Fibroblast of lung (primary cell): ENCODE results near the gene SEC61A2. TPM values are rescaled to one million over a fixed set of nuclear protein-coding genes. Genes with fewer than 3 reads are reported as not detected.

Experiments used
- DNase-seq, 2 donors: peaks; one replicate each; pipeline versions ENCODE4 v3.0.0 to v3.0.0-alpha.2; 2010; ENCODE audit warnings: low read depth in 2 of 2
- H2AFZ ChIP-seq: 2 replicates; pipeline ENCODE4 v1.5.1; 2012; ENCODE audit warnings: low read length, control low read depth, inconsistent platforms
- H3K27ac ChIP-seq: 2 replicates; pipeline ENCODE4 v1.5.1; 2011; ENCODE audit warnings: low read length, control low read depth; ENCODE audit not compliant: insufficient read depth
- H3K27me3 ChIP-seq: 2 replicates; pipeline ENCODE4 v1.5.1; 2011; ENCODE audit warnings: mild to moderate bottlenecking, low read length; ENCODE audit not compliant: control insufficient read depth, insufficient read depth
- H3K36me3 ChIP-seq: 2 replicates; pipeline ENCODE4 v1.5.1; 2011; ENCODE audit warnings: low read length; ENCODE audit not compliant: control insufficient read depth, insufficient read depth
- H3K4me1 ChIP-seq: 2 replicates; pipeline ENCODE4 v1.5.1; 2011; ENCODE audit warnings: low read length; ENCODE audit not compliant: control insufficient read depth, insufficient read depth; ENCODE audit errors: extremely low read depth
- H3K4me2 ChIP-seq: 2 replicates; pipeline ENCODE4 v1.5.1; 2011; ENCODE audit warnings: low read length, control low read depth; ENCODE audit not compliant: insufficient read depth; ENCODE audit errors: extremely low read depth
- H3K4me3 ChIP-seq, 4 experiments: fragments of 200-600 bp in 1 of 4; sonication (generic) in 1 of 4; replicated peaks in 1 of 4; 2 replicates each; pipeline ENCODE4 v1.5.1; 2011 to 2016; ENCODE audit warnings: low read length in 4 of 4, low read depth in 3 of 4, mild to moderate bottlenecking in 3 of 4, control low read depth in 2 of 4, inconsistent platforms in 1 of 4, mixed read lengths in 1 of 4; ENCODE audit not compliant: insufficient read depth in 1 of 4; ENCODE audit errors: control extremely low read depth in 1 of 4
- H3K79me2 ChIP-seq: 2 replicates; pipeline ENCODE4 v1.5.1; 2012; ENCODE audit warnings: mild to moderate bottlenecking, low read length, inconsistent platforms; ENCODE audit not compliant: control insufficient read depth, insufficient read depth
- H3K9ac ChIP-seq: 2 replicates; pipeline ENCODE4 v1.5.1; 2011; ENCODE audit warnings: mild to moderate bottlenecking, low read length, control low read depth; ENCODE audit not compliant: insufficient read depth
- H3K9me3 ChIP-seq: 2 replicates; pipeline ENCODE4 v1.5.1; 2012; ENCODE audit warnings: low read depth, low read length; ENCODE audit not compliant: control insufficient read depth, insufficient read depth
- H4K20me1 ChIP-seq: 2 replicates; pipeline ENCODE4 v1.5.1; 2011; ENCODE audit warnings: low read length; ENCODE audit not compliant: control insufficient read depth, insufficient read depth; ENCODE audit errors: extremely low read depth
- EZH2 ChIP-seq: IDR thresholded peaks from 2 replicates; pipeline ENCODE4 v1.5.1; 2012; ENCODE audit warnings: low read length, control low read depth, mild to moderate bottlenecking; ENCODE audit errors: missing control alignments
- polyA plus RNA-seq, 2 donors: library from polyadenylated mRNA; depleted of rRNA in 1 of 2; stranded (reverse) in 1 of 2; unstranded in 1 of 2; fragments of >200 nt; gene quantifications; 2 replicates each; pipeline ENCODE4 v1.2.1, GENCODE V29; 2011 to 2012; ENCODE audit warnings: missing spikeins in 1 of 2
- total RNA-seq: library from RNA; depleted of rRNA; stranded (reverse); fragments of >200 nt; gene quantifications from 2 replicates; pipeline ENCODE4 v1.2.1, GENCODE V29; 2014
- TF ChIP-seq, protein P1 (sequence below), 2 donors: IDR thresholded peaks in 1 of 2; conservative IDR thresholded peaks in 1 of 2; 1 replicate in 1 of 2; 2 replicates in 1 of 2; pipeline ENCODE4 v1.5.1; 2011 to 2012; ENCODE audit warnings: low read length in 2 of 2, control low read depth in 1 of 2, inconsistent platforms in 1 of 2, low read depth in 1 of 2, mild to moderate bottlenecking in 1 of 2

The SEC61A2 gene
- total and polyA plus RNA-seq, 2 donors (not counting 1 experiment from before 2014, with no cell fraction given), result 9.2 to 12.8 TPM

DNA sequence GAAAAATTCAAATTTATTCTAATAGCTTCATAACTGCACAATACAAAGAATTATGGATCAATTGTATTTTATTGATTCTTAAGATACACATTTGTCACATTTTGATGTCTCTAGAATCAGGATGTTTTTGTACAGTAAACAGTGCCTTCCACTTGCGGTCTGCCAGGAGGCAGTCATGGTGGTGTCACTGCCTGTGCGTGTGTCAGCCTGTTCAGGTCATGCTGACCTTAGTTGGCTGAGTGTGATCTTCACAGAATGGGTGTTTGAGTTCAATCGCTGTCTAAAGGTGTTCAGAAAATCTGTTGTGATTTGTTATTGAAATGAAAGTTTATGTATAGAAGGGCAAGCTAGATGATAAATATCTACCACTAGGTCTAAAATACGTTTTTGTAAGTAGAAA lies 20.7 kb downstream of the SEC61A2 start:
- H3K27me3 ChIP-seq, result no peaks in the 10 kb centered on the region
- no peaks in the 10 kb centered on the region for H3K4me1 ChIP-seq
- H3K9me3 ChIP-seq, result no peaks in the 10 kb centered on the region
- H3K36me3 ChIP-seq, result no peaks in the 10 kb centered on the region
- no peak overlapping the region for H3K4me2 ChIP-seq
- H3K4me3 ChIP-seq, result no peak overlapping the region
- no peaks in the 10 kb centered on the region for H3K79me2 ChIP-seq
- H3K9ac ChIP-seq, result no peak overlapping the region
- DNase-seq, result no peak
- H3K27ac ChIP-seq, result no peak overlapping the region
- TF ChIP-seq, protein P1, sequence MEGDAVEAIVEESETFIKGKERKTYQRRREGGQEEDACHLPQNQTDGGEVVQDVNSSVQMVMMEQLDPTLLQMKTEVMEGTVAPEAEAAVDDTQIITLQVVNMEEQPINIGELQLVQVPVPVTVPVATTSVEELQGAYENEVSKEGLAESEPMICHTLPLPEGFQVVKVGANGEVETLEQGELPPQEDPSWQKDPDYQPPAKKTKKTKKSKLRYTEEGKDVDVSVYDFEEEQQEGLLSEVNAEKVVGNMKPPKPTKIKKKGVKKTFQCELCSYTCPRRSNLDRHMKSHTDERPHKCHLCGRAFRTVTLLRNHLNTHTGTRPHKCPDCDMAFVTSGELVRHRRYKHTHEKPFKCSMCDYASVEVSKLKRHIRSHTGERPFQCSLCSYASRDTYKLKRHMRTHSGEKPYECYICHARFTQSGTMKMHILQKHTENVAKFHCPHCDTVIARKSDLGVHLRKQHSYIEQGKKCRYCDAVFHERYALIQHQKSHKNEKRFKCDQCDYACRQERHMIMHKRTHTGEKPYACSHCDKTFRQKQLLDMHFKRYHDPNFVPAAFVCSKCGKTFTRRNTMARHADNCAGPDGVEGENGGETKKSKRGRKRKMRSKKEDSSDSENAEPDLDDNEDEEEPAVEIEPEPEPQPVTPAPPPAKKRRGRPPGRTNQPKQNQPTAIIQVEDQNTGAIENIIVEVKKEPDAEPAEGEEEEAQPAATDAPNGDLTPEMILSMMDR (conservative IDR thresholded peaks at IDR 0.05 in 1 of 2, IDR thresholded peaks at IDR 0.05 in 1 of 2; ENCODE audit: low read depth in 1 of 2, low read length in 2 of 2), result no peak
- no peak for TF ChIP-seq EZH2
- H2AFZ ChIP-seq, result no peak overlapping the region
- no peaks in the 10 kb centered on the region for H4K20me1 ChIP-seq

DNA sequence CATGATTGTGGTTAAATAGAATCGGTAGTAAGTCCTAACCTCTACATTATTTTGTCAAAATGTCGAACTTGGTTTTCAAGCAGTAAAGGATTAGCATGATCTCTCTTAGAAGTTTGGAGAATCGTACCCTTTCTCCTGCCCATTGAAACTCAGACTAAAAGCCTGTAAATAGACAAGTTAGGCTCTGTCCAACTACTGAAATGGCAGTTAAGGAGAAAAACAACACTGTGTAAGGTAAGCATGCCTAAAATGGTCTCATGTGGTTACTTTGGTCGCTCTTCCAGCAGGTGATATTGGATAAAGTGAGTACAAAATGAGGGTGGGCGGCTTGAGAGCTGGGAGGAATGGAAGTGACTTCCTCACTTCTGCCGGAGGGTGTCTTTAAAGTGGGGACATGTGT lies 25.0 kb downstream of the SEC61A2 start:
- H3K27me3 ChIP-seq, result no peaks in the 10 kb centered on the region
- H3K4me2 ChIP-seq, result no peak overlapping the region
- no peaks in the 10 kb centered on the region for H4K20me1 ChIP-seq
- no peak overlapping the region for H3K4me3 ChIP-seq
- H3K79me2 ChIP-seq, result no peaks in the 10 kb centered on the region
- no peak overlapping the region for H2AFZ ChIP-seq
- no peaks in the 10 kb centered on the region for H3K36me3 ChIP-seq
- DNase-seq, result no peak
- H3K27ac ChIP-seq, result no peak overlapping the region
- H3K9me3 ChIP-seq, result no peaks in the 10 kb centered on the region
- no peak for TF ChIP-seq EZH2
- TF ChIP-seq, protein P1 (conservative IDR thresholded peaks at IDR 0.05 in 1 of 2, IDR thresholded peaks at IDR 0.05 in 1 of 2; ENCODE audit: low read depth in 1 of 2, low read length in 2 of 2), result no peak
- H3K4me1 ChIP-seq, result no peaks in the 10 kb centered on the region
- no peak overlapping the region for H3K9ac ChIP-seq

DNA sequence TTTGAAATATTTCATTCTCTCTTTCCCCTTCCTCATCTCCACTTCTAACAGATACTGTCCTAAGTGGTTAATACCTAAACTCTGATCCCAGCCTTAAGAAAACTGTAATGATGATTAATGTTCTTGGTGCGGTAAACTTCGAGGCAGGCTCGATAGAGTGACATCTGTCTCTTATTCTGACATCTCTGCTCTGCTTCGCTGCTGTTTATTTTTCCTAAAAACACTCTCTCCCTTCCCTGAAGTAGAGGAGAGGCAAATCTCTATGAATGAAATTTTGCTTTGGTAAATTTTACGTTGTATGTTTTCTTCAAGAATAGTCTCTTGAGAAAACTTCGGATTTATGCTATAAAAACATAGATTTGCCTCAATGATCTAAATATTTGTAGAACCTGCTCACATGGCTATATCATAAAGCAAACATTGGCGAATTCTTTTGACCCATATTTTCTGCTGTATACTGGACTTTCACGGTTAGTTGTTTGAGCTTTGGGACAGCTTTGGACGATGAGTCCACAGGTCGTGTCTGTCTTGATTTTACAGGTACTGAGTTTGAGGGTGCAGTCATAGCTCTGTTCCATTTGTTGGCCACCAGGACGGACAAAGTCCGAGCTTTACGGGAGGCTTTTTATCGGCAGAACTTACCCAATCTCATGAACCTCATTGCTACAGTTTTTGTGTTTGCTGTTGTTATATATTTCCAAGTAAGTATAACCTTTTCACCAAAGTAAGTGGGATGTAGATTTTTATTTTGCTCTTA lies 27.1 kb downstream of the SEC61A2 start:
- no peak overlapping the region for H3K4me3 ChIP-seq
- peaks cover 2% of the 10 kb centered on the region for H3K36me3 ChIP-seq
- DNase-seq, result no peak
- no peak overlapping the region for H3K9ac ChIP-seq
- H3K79me2 ChIP-seq, result no peaks in the 10 kb centered on the region
- no peaks in the 10 kb centered on the region for H3K27me3 ChIP-seq
- no peaks in the 10 kb centered on the region for H3K4me1 ChIP-seq
- H3K4me2 ChIP-seq, result no peak overlapping the region
- TF ChIP-seq, protein P1 (conservative IDR thresholded peaks at IDR 0.05 in 1 of 2, IDR thresholded peaks at IDR 0.05 in 1 of 2; ENCODE audit: low read depth in 1 of 2, low read length in 2 of 2), result no peak
- no peak for TF ChIP-seq EZH2
- H4K20me1 ChIP-seq, result no peaks in the 10 kb centered on the region
- H3K27ac ChIP-seq, result no peak overlapping the region
- no peaks in the 10 kb centered on the region for H3K9me3 ChIP-seq
- no peak overlapping the region for H2AFZ ChIP-seq
